Measurements from ENCODE around the gene PBX1. TPM values are rescaled to one million over a fixed set of nuclear protein-coding genes. Genes with fewer than 3 reads are reported as not detected.

The PBX1 gene
- polyA plus RNA-seq, 1 donor (not counting 4 experiments of a cell fraction or from before 2014, with no cell fraction given) = 2.2 TPM

- H3K27me3 ChIP-seq (ENCODE audit: control insufficient read depth, extremely low read depth, insufficient read depth, low read length) = no peaks in the 10 kb centered on the region
- no peak overlapping the region for H3K4me2 ChIP-seq (ENCODE audit: control insufficient read depth, extremely low read depth, insufficient read depth, low read depth, low read length)
- H3K4me3 ChIP-seq (ENCODE audit: control insufficient read depth in 2 of 3, extremely low read depth in 1 of 3, insufficient read depth in 2 of 3, low read depth in 1 of 3, low read length in 3 of 3) = no peak overlapping the region
- no peaks in the 10 kb centered on the region for H3K9me3 ChIP-seq (ENCODE audit: control insufficient read depth, low read depth, low read length)
- H4K20me1 ChIP-seq (ENCODE audit: control insufficient read depth, extremely low read depth, insufficient read depth, low read length) = no peaks in the 10 kb centered on the region
- FAIRE-seq (no peak), DNase-seq (ENCODE audit: low read depth, low spot score) (no peak)
- dilution Hi-C loops (cut with MboI; ENCODE audit: extremely low pct_ligation_motif_present, low sequenced_read_pairs) = no loop called here
- no peaks in the 10 kb centered on the region for H3K9me1 ChIP-seq (ENCODE audit: control insufficient read depth, extremely low read depth, insufficient read depth, low read length)
- no peaks in the 10 kb centered on the region for H3K36me3 ChIP-seq (ENCODE audit: control insufficient read depth in 2 of 2, extremely low read depth in 1 of 2, insufficient read depth in 2 of 2, low read length in 2 of 2)
- TF ChIP-seq EZH2 (IDR thresholded peaks at IDR 0.05; ENCODE audit: low read length) (no peak), CTCF (optimal IDR thresholded peaks at IDR 0.05 in 1 of 3, IDR thresholded peaks at IDR 0.05 in 1 of 3, conservative IDR thresholded peaks at IDR 0.05 in 1 of 3; ENCODE audit: extremely low read depth in 1 of 3, insufficient read depth in 2 of 3, low read length in 3 of 3) (no peak)
- no peak overlapping the region for H3K9ac ChIP-seq (ENCODE audit: control insufficient read depth, extremely low read depth, insufficient read depth, low read length)
- no peaks in the 10 kb centered on the region for H3K79me2 ChIP-seq (ENCODE audit: control insufficient read depth, insufficient read depth, low read length)
- H3K27ac ChIP-seq (ENCODE audit: control insufficient read depth, insufficient read depth, low read length) = no peak overlapping the region
- H2AFZ ChIP-seq (ENCODE audit: control insufficient read depth, low read length) = no peak overlapping the region
- peaks cover 5% of the 10 kb centered on the region for H3K4me1 ChIP-seq (ENCODE audit: control insufficient read depth, extremely low read depth, insufficient read depth, low read length)
Observed at GRCh38 chr1:164733070-164733469, 174.1 kb downstream of the PBX1 start.

GRCh38 chr1:164733734-164734133 lies 174.8 kb downstream of the PBX1 start:
- H3K4me2 ChIP-seq (ENCODE audit: control insufficient read depth, extremely low read depth, insufficient read depth, low read depth, low read length) = no peak overlapping the region
- DNase-seq (ENCODE audit: low read depth, low spot score) (no peak), FAIRE-seq (no peak)
- no peaks in the 10 kb centered on the region for H3K79me2 ChIP-seq (ENCODE audit: control insufficient read depth, insufficient read depth, low read length)
- H4K20me1 ChIP-seq (ENCODE audit: control insufficient read depth, extremely low read depth, insufficient read depth, low read length) = no peaks in the 10 kb centered on the region
- TF ChIP-seq CTCF (optimal IDR thresholded peaks at IDR 0.05 in 1 of 3, IDR thresholded peaks at IDR 0.05 in 1 of 3, conservative IDR thresholded peaks at IDR 0.05 in 1 of 3; ENCODE audit: extremely low read depth in 1 of 3, insufficient read depth in 2 of 3, low read length in 3 of 3) = no peak
- no peaks in the 10 kb centered on the region for H3K9me1 ChIP-seq (ENCODE audit: control insufficient read depth, extremely low read depth, insufficient read depth, low read length)
- no peak overlapping the region for H3K27ac ChIP-seq (ENCODE audit: control insufficient read depth, insufficient read depth, low read length)
- dilution Hi-C loops (cut with MboI; ENCODE audit: extremely low pct_ligation_motif_present, low sequenced_read_pairs) = no loop called here
- H3K9me3 ChIP-seq (ENCODE audit: control insufficient read depth, low read depth, low read length) = no peaks in the 10 kb centered on the region
- no peak overlapping the region for H3K4me3 ChIP-seq (ENCODE audit: control insufficient read depth in 2 of 3, extremely low read depth in 1 of 3, insufficient read depth in 2 of 3, low read depth in 1 of 3, low read length in 3 of 3)
- no peak overlapping the region for H2AFZ ChIP-seq (ENCODE audit: control insufficient read depth, low read length)
- H3K9ac ChIP-seq (ENCODE audit: control insufficient read depth, extremely low read depth, insufficient read depth, low read length) = no peak overlapping the region
- H3K27me3 ChIP-seq (ENCODE audit: control insufficient read depth, extremely low read depth, insufficient read depth, low read length) = no peaks in the 10 kb centered on the region
- peaks cover 5% of the 10 kb centered on the region for H3K4me1 ChIP-seq (ENCODE audit: control insufficient read depth, extremely low read depth, insufficient read depth, low read length)
- H3K36me3 ChIP-seq (ENCODE audit: control insufficient read depth in 2 of 2, extremely low read depth in 1 of 2, insufficient read depth in 2 of 2, low read length in 2 of 2) = no peaks in the 10 kb centered on the region
